ENCODE measurements around the gene GALNT11.

Gene GALNT11

GRCh38 chr7:152103066-152103465 is 77.6 kb downstream of the GALNT11 start:
- Histone ChIP-seq H3K4me3 (no peak overlapping the region), H3K27ac (no peak overlapping the region)
- TF ChIP-seq, protein P1, sequence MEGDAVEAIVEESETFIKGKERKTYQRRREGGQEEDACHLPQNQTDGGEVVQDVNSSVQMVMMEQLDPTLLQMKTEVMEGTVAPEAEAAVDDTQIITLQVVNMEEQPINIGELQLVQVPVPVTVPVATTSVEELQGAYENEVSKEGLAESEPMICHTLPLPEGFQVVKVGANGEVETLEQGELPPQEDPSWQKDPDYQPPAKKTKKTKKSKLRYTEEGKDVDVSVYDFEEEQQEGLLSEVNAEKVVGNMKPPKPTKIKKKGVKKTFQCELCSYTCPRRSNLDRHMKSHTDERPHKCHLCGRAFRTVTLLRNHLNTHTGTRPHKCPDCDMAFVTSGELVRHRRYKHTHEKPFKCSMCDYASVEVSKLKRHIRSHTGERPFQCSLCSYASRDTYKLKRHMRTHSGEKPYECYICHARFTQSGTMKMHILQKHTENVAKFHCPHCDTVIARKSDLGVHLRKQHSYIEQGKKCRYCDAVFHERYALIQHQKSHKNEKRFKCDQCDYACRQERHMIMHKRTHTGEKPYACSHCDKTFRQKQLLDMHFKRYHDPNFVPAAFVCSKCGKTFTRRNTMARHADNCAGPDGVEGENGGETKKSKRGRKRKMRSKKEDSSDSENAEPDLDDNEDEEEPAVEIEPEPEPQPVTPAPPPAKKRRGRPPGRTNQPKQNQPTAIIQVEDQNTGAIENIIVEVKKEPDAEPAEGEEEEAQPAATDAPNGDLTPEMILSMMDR (IDR thresholded peaks at IDR 0.05): no peak
- DNase-seq (ENCODE audit: low spot score): no peak

- no peak overlapping the region for H3K4me3 ChIP-seq
- H3K27ac ChIP-seq: no peak overlapping the region
- DNase-seq (ENCODE audit: low spot score): no peak
- TF ChIP-seq, protein P1 (IDR thresholded peaks at IDR 0.05): no peak
Measured at GRCh38 chr7:152103691-152104090, 78.2 kb downstream of the GALNT11 start.

GRCh38 chr7:152105205-152105604 is 79.7 kb downstream of the GALNT11 start:
- no peak overlapping the region for H3K4me3 ChIP-seq
- no peak overlapping the region for H3K27ac ChIP-seq
- DNase-seq (ENCODE audit: low spot score): no peak
- TF ChIP-seq, protein P1 (IDR thresholded peaks at IDR 0.05): no peak

DNA sequence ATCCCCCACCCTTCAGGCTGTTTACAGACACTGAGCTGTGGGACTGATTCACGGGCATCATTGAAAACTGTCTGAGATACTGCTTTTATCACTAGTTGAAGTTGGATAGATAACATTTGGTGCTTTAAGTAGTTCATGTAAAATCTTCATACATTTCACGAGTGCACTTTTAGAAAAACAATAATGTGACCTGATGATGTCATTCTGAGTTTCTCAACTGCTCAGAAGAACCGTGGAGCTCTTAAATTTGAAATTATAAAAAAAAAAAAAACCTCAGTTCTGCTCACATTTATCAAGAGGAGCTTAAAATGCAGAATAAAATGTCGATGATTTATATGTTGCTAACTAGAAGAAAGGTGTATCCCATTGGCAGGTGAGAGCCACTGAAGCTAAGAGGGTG is 81.5 kb downstream of the GALNT11 start:
- H3K27ac ChIP-seq: no peak overlapping the region
- DNase-seq (ENCODE audit: low spot score): no peak
- TF ChIP-seq, protein P1 (IDR thresholded peaks at IDR 0.05): no peak
- H3K4me3 ChIP-seq: no peak overlapping the region

DNA sequence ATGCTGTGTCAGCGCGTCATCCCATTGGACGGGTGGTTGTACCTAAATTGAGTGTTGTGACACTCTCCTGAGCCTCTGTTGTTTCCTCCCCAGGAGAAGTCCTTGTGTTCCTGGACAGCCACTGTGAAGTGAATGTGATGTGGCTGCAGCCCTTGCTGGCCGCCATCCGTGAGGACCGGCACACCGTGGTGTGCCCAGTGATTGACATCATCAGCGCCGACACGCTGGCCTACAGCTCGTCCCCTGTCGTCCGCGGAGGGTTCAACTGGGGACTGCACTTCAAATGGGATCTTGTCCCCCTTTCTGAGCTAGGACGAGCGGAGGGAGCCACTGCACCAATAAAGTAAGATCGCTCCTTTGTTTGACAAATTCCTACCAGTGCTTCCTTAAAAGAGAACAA is 82.5 kb downstream of the GALNT11 start:
- DNase-seq (ENCODE audit: low spot score): no peak
- Histone ChIP-seq H3K27ac (no peak overlapping the region), H3K4me3 (no peak overlapping the region)
- TF ChIP-seq, protein P1 (IDR thresholded peaks at IDR 0.05): no peak

- no peak overlapping the region for H3K4me3 ChIP-seq
- DNase-seq (ENCODE audit: low spot score): no peak
- TF ChIP-seq, protein P1 (IDR thresholded peaks at IDR 0.05): no peak
- no peak overlapping the region for H3K27ac ChIP-seq
Measured at GRCh38 chr7:152108359-152108758, 82.9 kb downstream of the GALNT11 start.

- TF ChIP-seq, protein P1 (IDR thresholded peaks at IDR 0.05): no peak
- Histone ChIP-seq H3K4me3 (no peak overlapping the region), H3K27ac (no peak overlapping the region)
- DNase-seq (ENCODE audit: low spot score): no peak
Measured at GRCh38 chr7:152112829-152113228, 87.4 kb downstream of the GALNT11 start.
